GM11168 (cell line): ENCODE results near the gene FUBP3.

Experiments used
- in situ Hi-C: fragments of 300-500 bp; cut with MboI; formaldehyde crosslinking; loops from one replicate; pipeline ENCODE4 v1.12.0; 2022; ENCODE audit warnings: low sequenced_read_pairs; ENCODE audit not compliant: unreplicated experiment

The FUBP3 gene

DNA sequence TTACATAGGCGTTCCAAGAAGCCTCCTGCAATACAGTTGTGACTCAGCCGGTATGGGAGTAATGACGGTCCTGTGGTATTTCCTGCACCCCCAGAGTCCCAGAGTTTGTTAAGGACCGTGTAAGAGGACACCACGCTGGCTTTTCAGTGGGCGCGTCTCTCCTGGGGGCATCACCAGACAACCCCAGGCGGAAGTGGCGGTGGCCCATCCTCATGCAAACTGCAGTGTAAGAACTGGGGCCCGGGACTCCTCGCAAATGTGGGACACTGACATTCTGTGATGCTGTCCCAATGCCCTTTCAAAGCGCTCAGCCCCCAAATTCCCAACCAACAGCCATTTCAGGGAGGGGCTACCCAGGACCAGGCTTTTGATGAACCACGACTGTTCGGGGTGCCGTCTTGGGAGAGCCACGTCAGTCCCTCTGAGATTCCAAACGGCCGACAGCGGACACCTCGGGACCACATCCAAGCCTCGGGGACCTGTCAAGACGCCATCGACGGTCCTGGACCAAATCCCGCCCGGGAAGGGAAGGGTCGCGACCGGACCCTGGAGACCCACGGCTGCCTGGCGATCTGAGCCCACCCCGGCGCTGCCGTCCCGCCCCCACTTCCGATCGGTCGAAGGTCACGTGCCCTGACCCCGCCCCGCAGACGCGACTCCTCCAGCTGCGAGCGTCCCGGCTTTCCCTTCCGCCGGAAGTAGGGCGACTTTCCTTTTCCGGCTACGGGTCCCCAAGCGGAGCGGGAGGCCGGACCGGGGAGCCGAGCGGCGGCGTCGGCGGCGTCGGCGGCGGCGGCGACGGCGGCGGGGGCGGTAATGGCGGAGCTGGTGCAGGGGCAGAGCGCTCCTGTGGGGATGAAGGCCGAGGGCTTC, at the start of gene FUBP3:
Gene FUBP3 (plus strand): TSS at position 713 of the 873 bp plus-strand sequence. CDS start 104 bp downstream, at position 817.
- in situ Hi-C loops, result no loop called here

DNA sequence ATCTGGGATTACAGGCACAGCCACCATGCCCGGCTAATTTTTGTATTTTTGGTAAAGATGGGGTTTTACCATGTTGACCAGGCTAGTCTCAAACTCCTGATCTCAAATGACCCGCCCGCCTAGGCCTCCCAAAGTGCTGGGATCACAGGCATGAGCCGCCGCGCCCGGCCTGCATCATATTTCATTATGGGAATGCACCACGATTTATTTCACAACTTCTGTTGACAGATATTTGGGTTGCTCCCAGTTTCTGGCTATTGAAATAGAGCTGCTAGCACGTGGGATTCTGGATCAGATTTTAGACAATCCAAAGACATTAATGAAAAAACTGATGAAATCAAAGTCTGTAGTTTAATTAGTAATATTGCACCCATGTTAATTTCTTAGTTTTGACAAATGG, 48.4 kb upstream of the FUBP3 start:
- in situ Hi-C loops, result no loop called here

DNA sequence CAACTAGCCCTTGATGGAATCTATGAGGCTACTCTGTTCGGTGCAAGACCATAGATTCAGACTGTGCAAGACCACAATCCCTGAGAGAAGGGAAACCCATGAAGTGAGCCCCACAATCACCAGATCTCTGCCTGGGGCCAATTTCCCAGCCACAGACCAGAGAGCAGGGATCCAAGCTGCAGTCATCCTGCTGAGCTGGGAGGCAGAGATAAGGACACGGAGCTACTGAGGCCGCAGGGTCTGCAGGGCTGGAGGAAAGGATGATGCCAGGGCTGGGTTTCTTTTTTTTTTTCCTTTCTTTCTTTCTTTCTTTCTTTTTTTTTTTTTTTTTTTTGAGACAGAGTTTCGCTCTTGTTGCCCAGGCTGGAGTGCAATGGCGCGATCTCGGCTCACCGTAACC, 47.7 kb upstream of the FUBP3 start:
- in situ Hi-C loops, result no loop called here

DNA sequence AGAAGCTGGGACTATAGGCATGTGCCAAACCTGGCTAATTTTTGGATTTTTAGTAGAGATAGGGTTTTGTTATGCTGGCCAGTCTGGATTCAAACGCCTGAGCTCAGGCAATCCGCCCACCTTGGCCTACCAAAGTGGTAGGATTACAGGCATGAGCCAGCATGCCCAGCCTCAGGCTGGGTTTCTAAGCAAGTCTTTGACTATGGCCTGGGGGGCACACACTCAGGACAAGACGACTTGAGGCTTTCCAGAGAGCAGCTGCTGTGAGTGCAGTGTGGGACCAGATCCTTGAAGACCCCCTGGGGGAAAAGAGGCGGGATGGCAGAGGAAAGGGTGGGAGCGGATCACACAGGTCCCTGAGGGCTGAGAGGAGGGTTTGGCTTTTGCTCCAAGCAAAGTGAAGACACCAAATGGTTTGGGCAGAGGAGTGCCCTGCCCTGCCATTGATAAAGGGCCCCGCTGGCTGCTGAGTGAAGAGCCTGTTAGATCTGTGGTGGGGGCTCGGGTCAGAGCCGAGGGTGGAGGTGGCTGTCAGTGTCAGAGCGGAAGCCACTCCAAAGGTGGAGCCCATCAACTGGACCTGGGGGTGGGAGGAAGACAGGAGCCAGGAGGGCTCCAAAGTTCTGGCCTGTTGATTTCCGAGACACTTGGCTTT, 46.8 kb upstream of the FUBP3 start:
- in situ Hi-C loops, result no loop called here

- in situ Hi-C loops, result no loop called here
These were observed 43.4 kb upstream of the FUBP3 start for GRCh38 chr9:130535818-130536521.

GRCh38 chr9:130536701-130537107, 42.7 kb upstream of the FUBP3 start:
- in situ Hi-C loops, result no loop called here

- in situ Hi-C loops, result no loop called here
These were observed 41.9 kb upstream of the FUBP3 start for GRCh38 chr9:130537346-130538050.

DNA sequence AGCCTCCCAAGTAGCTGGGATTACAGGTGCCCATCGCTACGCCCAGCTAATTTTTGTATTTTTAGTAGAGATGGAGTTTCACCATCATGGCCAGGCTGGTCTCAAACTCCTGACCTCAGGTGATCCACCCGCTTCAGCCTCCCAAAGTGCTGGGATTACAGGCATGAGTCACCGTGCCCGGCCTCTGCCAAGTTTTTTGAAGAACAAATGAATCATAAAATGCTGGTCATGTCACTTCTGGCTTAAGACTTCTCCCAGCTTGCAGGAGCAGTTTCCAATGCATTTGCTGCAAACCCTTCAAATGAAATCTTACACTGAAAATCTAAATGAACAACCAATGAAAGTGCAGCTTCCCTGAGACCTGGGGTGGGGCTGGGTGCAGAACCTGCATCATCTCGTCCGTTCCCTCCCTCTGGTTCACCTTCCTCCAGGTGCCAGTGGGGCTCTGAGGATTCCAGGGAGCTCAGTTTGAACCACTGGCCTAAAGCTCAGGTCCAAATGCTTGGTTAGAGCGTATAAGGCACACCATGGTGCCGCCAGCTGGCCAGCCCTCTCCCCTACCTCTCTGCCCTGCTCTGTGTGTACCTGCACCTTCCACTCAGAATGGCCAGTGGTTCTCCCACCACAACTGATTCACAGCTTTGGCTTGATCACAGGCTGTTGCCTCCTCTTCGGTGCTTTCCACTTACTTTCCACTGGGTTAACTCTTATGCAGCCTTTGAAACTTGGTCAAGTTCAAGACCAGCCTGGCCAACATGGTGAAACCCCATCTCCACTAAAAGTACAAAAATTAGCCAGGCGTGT, 39.8 kb upstream of the FUBP3 start:
- in situ Hi-C loops, result no loop called here

DNA sequence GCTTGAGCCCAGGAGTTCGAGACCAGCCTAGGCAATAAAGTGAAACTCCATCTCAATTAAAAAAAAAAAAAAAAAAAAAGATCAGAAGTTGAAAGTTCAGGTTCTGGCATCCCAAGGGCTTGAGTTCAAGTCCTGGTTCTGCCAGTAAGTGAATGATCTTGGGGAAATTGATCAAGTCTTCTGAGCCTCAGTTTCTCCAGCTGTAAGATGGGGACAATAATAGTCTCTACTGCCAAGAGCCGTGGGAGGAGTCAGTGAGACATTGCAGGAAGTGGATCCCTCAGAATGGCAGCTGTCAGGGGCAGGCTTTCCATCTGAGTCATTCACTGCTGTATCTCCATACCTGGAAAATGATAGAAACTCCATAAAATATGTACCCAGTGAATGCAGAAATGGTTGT, 37.8 kb upstream of the FUBP3 start:
- in situ Hi-C loops, result no loop called here

GRCh38 chr9:130542038-130542437, 37.3 kb upstream of the FUBP3 start:
- in situ Hi-C loops, result no loop called here

DNA sequence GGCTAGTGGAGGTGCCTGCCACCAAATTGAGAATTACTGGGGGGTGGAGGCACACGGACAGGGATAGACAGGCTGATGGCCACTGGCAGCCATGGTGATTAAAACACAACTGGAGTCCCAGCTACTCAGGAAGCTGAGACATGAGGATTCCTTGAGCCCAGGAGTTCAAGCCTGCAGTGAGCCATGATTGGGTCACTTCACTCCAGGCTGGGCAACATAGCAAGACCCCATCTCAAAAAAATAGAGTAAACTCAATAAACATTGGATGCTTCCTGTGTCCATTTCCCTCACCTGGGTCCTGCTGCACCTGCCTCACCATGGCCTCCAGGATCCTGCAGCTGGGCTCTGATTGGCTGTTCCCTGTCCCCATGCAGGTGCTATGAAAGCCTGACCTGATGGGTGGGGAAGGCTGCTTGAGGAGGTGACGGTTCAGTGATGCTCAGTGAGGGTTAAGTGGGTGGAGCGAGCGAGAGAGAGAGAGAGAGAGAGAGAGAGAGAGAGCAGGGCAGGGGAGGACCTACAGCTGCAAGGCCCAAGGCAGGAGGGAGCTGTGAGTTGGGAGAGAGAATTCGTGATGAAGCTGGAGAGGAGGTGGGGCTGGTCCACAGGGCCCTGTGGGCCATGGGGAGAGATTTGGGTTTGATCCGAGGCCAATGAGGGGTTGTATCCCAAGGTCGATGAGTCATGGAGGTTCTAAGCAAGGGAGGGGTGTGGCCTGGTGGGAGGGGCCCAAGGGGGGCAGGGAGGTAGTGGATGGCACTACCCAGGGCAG, 36.7 kb upstream of the FUBP3 start:
- in situ Hi-C loops, result no loop called here

GRCh38 chr9:130543368-130543767, 36.0 kb upstream of the FUBP3 start:
- in situ Hi-C loops, result no loop called here

- in situ Hi-C loops, result no loop called here
These were observed 35.5 kb upstream of the FUBP3 start for GRCh38 chr9:130543859-130544258.

- in situ Hi-C loops, result no loop called here
These were observed 35.0 kb upstream of the FUBP3 start for GRCh38 chr9:130544364-130544763.

DNA sequence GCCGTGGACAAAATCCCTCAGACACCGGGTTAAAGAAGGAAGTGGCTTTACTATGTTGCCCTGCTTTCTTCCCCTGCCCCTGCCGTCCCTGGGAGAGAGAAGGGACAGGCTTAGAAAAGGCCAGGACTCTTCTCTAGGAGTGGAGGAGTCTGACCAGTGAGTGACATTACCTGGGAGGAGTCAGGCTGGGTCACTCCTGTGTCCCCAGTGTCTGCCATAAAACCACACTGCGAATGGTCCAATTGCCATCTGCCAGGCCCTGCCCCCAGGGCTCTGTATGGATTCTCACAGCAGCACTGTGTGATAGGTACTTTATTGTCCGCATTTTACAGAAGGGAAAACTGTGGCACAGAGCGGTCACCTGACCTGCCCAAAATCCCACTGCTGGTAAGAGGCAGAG, 31.3 kb upstream of the FUBP3 start:
- in situ Hi-C loops, result no loop called here

GRCh38 chr9:130549093-130549735, 30.2 kb upstream of the FUBP3 start:
- in situ Hi-C loops, result no loop called here

DNA sequence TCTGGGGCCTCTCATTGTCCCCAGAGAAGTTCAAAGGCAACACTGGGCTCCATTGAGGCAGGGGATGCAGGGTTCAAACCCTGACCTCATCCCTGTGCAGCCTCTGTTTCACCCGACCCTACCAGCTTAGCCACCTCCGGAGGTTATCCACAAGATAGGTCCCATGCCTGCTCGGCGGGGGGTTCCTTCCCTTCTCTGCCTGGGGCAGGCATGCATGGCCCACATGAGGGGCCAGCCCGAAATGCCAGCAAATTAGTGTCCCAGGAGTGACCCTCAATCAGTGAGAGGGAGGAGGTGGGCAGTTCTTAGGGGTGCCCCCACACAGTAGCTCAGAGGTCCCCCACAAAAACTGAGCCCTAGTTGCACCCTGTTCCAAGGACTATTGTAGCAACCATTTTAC, 24.8 kb upstream of the FUBP3 start:
- in situ Hi-C loops, result no loop called here

DNA sequence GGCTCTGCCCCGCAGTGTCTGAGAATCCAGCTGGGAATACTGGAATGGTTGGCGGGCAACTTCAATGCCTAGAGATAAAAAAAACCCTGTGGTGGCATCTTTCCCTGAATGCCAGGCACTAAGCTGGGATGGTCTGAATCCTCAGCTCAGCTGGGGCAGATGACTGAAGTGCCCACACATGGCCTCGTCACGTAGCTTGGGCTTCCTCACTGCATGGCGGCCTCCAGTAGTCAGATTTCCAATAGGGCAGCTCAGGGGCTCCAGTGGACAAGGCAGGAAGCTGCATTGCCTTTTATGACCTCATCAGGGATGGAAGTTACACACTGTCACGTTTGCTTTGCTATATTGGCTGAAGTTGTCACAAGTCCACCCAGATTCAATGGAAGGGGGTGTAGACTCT, 24.3 kb upstream of the FUBP3 start:
- in situ Hi-C loops, result no loop called here
